Common myeloid progenitor, CD34-positive (primary cell): ENCODE data around the gene ICA1.

ENCODE experiments used
- CTCF ChIA-PET: fragments of 350-600 bp; sonication (Branson Sonifier 250); formaldehyde crosslinking; loops from one replicate; lab custom pipeline; 2021; ENCODE audit warnings: antibody characterized with exemption; lab: Charles Lee
- POLR2A ChIA-PET: fragments of 350-600 bp; sonication (Branson Sonifier 250); formaldehyde crosslinking; loops from one replicate; lab custom pipeline; 2021; ENCODE audit warnings: antibody characterized with exemption; lab: Charles Lee
- DNase-seq, 3 donors: peaks; one replicate each; pipeline versions ENCODE4 v3.0.0 to v3.0.0-alpha.2; 2013
- H3K27ac ChIP-seq, 2 experiments: 1 replicate in 1 of 2; 2 replicates in 1 of 2; pipeline ENCODE4 v1.7.0; 2013; ENCODE audit warnings: inconsistent platforms in 2 of 2, low read length in 2 of 2, mild to moderate bottlenecking in 2 of 2, low read depth in 1 of 2, moderate library complexity in 1 of 2; ENCODE audit not compliant: severe bottlenecking in 2 of 2, insufficient read depth in 1 of 2, poor library complexity in 1 of 2
- H3K27me3 ChIP-seq, 5 experiments: replicated peaks in 2 of 5; 1 replicate in 3 of 5; 2 replicates in 2 of 5; pipeline versions ENCODE4 v1.6.1 to v1.7.0; 2013; ENCODE audit warnings: low read length in 4 of 5, mild to moderate bottlenecking in 2 of 5, moderate library complexity in 2 of 5, inconsistent platforms in 1 of 5; ENCODE audit not compliant: insufficient read depth in 5 of 5, control insufficient read depth in 4 of 5
- H3K36me3 ChIP-seq, 4 experiments: 1 replicate in 2 of 4; 2 replicates in 2 of 4; pipeline versions ENCODE4 v1.6.1 to v1.7.0; 2013; ENCODE audit warnings: low read length in 3 of 4, control low read depth in 1 of 4, mild to moderate bottlenecking in 1 of 4; ENCODE audit not compliant: control insufficient read depth in 4 of 4, insufficient read depth in 4 of 4
- H3K4me1 ChIP-seq, 4 experiments: 1 replicate in 3 of 4; 2 replicates in 1 of 4; pipeline versions ENCODE4 v1.6.1 to v1.7.1; 2013; ENCODE audit warnings: low read length in 3 of 4, mild to moderate bottlenecking in 3 of 4, control low read depth in 1 of 4, inconsistent platforms in 1 of 4, moderate library complexity in 1 of 4; ENCODE audit not compliant: control insufficient read depth in 4 of 4, insufficient read depth in 4 of 4; ENCODE audit errors: control extremely low read depth in 1 of 4
- H3K4me3 ChIP-seq, 7 experiments: 1 replicate in 4 of 7; 2 replicates in 3 of 7; pipeline versions ENCODE4 v1.5.1 to v1.7.0; 2013; ENCODE audit warnings: mild to moderate bottlenecking in 7 of 7, low read length in 6 of 7, moderate library complexity in 6 of 7, inconsistent platforms in 2 of 7, low read depth in 2 of 7, control low read depth in 1 of 7; ENCODE audit not compliant: insufficient read depth in 4 of 7, control insufficient read depth in 1 of 7; ENCODE audit errors: extremely low read depth in 1 of 7
- H3K9me3 ChIP-seq, 5 experiments: 1 replicate in 4 of 5; 2 replicates in 1 of 5; pipeline versions ENCODE4 v1.6.1 to v1.7.1; 2013; ENCODE audit warnings: low read length in 4 of 5, mild to moderate bottlenecking in 2 of 5, inconsistent platforms in 1 of 5, low read depth in 1 of 5, moderate library complexity in 1 of 5; ENCODE audit not compliant: control insufficient read depth in 4 of 5, insufficient read depth in 2 of 5; ENCODE audit errors: control extremely low read depth in 1 of 5
- WGBS: methylation state at CpG from one replicate; pipeline ENCODE4 v1.1.5; 2013; ENCODE audit not compliant: insufficient coverage; 5-methylcytosine and 5-hydroxymethylcytosine counted together

The ICA1 gene

GRCh38 chr7:8157296-8157695, 104.7 kb downstream of the ICA1 start:
- H3K4me1 ChIP-seq, result peaks cover 0 to 11% (median 2%) of the 10 kb centered on the region in 4 experiments
- no peak overlapping the region for H3K4me3 ChIP-seq
- H3K27ac ChIP-seq, result no peak overlapping the region
- no peaks in the 10 kb centered on the region for H3K27me3 ChIP-seq
- WGBS, result 89% methylated on average over 1 of the region's 1 CpG
- peaks cover 3 to 13% (median 11%) of the 10 kb centered on the region in 4 experiments for H3K36me3 ChIP-seq
- DNase-seq, result no peak
- POLR2A ChIA-PET, result no interaction called here
- CTCF ChIA-PET, result interaction anchor here (1.3 kb wide), 1 partner anchor 27 kb away, joined by 4 read pairs; no protein-coding TSS in a partner anchor
- H3K9me3 ChIP-seq, result no peaks in the 10 kb centered on the region

- ChIA-PET POLR2A (no interaction called here), CTCF (interaction anchor here (1.1 kb wide), 1 partner anchor 30 kb away, joined by 3 read pairs; no protein-coding TSS in a partner anchor)
- peaks cover 3 to 13% (median 11%) of the 10 kb centered on the region in 4 experiments for H3K36me3 ChIP-seq
- no peaks in the 10 kb centered on the region for H3K27me3 ChIP-seq
- no peaks in the 10 kb centered on the region for H3K9me3 ChIP-seq
- WGBS, result 93% methylated on average over 4 of the region's 4 CpGs
- no peak for DNase-seq
- H3K27ac ChIP-seq, result no peak overlapping the region
- H3K4me1 ChIP-seq, result peaks cover 2 to 13% (median 2%) of the 10 kb centered on the region in 4 experiments
- no peak overlapping the region for H3K4me3 ChIP-seq
These were observed 106.1 kb downstream of the ICA1 start for GRCh38 chr7:8155836-8156235.

GRCh38 chr7:8154272-8154671, 107.7 kb downstream of the ICA1 start:
- Histone ChIP-seq H3K9me3 (no peaks in the 10 kb centered on the region), H3K36me3 (peaks cover 3 to 13% (median 10%) of the 10 kb centered on the region in 4 experiments), H3K27me3 (no peaks in the 10 kb centered on the region), H3K27ac (no peak overlapping the region), H3K4me1 (peaks cover 13 to 28% (median 17%) of the 10 kb centered on the region in 4 experiments), H3K4me3 (peak overlapping the region in 1 of 7 experiments; percentile 11)
- no CpG with 5 or more reads among the region's 2 CpGs for WGBS
- CTCF ChIA-PET, result no interaction called here
- POLR2A ChIA-PET, result interaction anchor here (0.7 kb wide), 1 partner anchor 19 kb away, joined by 3 read pairs; no protein-coding TSS in a partner anchor
- DNase-seq, result peak in 2 of 3 donors; percentile 24 to 52

GRCh38 chr7:8152489-8153192, 109.3 kb downstream of the ICA1 start:
- H3K27me3 ChIP-seq, result no peaks in the 10 kb centered on the region
- ChIA-PET CTCF (no interaction called here), POLR2A (no interaction called here)
- H3K27ac ChIP-seq, result no peak overlapping the region
- H3K36me3 ChIP-seq, result peaks cover 0 to 11% (median 8%) of the 10 kb centered on the region in 4 experiments
- H3K4me1 ChIP-seq, result peaks cover 21 to 35% (median 25%) of the 10 kb centered on the region in 4 experiments
- 96% methylated on average over 3 of the region's 4 CpGs for WGBS
- no peak for DNase-seq
- H3K4me3 ChIP-seq, result no peak overlapping the region
- H3K9me3 ChIP-seq, result no peaks in the 10 kb centered on the region

DNA sequence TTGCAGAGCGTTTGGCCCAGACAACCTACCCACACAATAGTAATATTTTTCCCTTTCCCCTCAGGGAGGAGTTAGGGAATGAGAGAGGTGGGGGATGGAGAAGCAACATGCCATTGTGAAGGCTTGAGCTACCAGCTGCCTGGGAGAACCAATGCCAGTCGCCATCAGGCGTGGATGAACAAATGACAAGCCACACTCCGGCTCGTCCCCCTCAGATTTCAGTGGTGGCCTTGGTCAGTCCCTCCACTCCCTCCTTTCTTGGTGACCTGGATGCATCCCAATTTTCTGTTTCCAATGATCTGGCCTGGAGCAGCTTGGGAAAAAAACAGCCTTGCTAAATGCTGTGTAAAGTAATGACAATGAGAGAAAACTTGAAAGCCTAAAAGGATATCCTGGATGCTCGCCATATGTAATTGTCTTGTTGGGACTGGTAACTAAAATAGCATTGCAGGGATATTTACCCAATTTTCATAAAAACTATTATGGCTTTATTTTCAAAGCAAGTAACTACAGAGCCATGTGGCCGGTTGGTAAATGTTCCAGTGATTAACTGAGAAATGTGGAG, 110.7 kb downstream of the ICA1 start:
- ChIA-PET CTCF (no interaction called here), POLR2A (no interaction called here)
- no peak overlapping the region for H3K27ac ChIP-seq
- DNase-seq, result no peak
- H3K36me3 ChIP-seq, result peaks cover 0 to 8% (median 5%) of the 10 kb centered on the region in 4 experiments
- H3K27me3 ChIP-seq, result no peaks in the 10 kb centered on the region
- WGBS, result 100% methylated on average over 3 of the region's 7 CpGs
- H3K4me1 ChIP-seq, result peaks cover 21 to 35% (median 25%) of the 10 kb centered on the region in 4 experiments
- no peaks in the 10 kb centered on the region for H3K9me3 ChIP-seq
- H3K4me3 ChIP-seq, result no peak overlapping the region

DNA sequence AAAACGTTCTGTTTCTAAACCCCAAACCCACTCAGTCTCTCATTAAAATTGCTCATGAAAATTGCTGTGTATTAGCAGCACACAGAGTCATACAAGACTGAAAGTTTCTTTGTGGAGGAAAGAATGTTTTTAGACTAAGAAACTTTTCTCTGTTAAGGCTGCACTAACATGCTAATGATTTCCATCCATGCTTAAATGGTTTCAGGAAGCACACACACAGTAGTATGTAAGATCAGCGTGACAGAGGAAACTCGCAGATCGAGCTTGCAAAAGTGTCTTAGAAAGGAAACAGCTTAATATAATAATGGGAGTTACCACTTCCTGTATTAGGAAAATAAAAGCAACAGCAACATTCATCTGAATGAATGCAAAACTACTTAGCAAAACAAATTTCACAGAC, 112.7 kb downstream of the ICA1 start:
- no CpG with 5 or more reads among the region's 4 CpGs for WGBS
- DNase-seq, result peak; percentile 38 to 77 (median 69)
- Histone ChIP-seq H3K27me3 (no peaks in the 10 kb centered on the region), H3K4me1 (peaks cover 21 to 31% (median 25%) of the 10 kb centered on the region in 4 experiments), H3K36me3 (no peaks in the 10 kb centered on the region), H3K27ac (no peak overlapping the region), H3K9me3 (no peaks in the 10 kb centered on the region), H3K4me3 (peak overlapping the region in 3 of 7 experiments; percentile 0 to 54 (median 45))
- POLR2A ChIA-PET, result no interaction called here
- CTCF ChIA-PET, result interaction anchor here (0.9 to 1.7 kb wide), 2 partner anchors 24 to 41 kb away, joined by 3 to 5 read pairs; no protein-coding TSS in a partner anchor
